Muscle of leg (tissue), 11 donors: ENCODE data around the gene PSME2. TPM values are rescaled to one million over a fixed set of nuclear protein-coding genes. Genes with fewer than 3 reads are reported as not detected.

Experiments
- DNase-seq: peaks from one replicate; pipeline ENCODE4 v3.0.0; 2013
- H3K27ac ChIP-seq: one replicate; pipeline ENCODE4 v1.5.1; 2013; ENCODE audit warnings: mild to moderate bottlenecking, low read length, control low read depth
- H3K27me3 ChIP-seq: one replicate; pipeline ENCODE4 v1.6.1; 2013; ENCODE audit warnings: low read length; ENCODE audit not compliant: control insufficient read depth, insufficient read depth
- H3K36me3 ChIP-seq: one replicate; pipeline ENCODE4 v1.6.1; 2013; ENCODE audit warnings: low read length; ENCODE audit not compliant: control insufficient read depth, insufficient read depth
- H3K4me1 ChIP-seq: one replicate; pipeline ENCODE4 v1.6.1; 2013; ENCODE audit warnings: low read length; ENCODE audit not compliant: control insufficient read depth, insufficient read depth
- H3K4me3 ChIP-seq: one replicate; pipeline ENCODE4 v1.5.1; 2013; ENCODE audit warnings: low read length, control low read depth
- H3K9me3 ChIP-seq: replicated peaks from 2 replicates; pipeline ENCODE4 v1.6.1; 2013; ENCODE audit warnings: low read depth, low read length; ENCODE audit not compliant: control insufficient read depth
- WGBS: methylation state at CpG from one replicate; pipeline ENCODE4 v1.1.5; 2013; ENCODE audit warnings: missing lambda C conversion rate; ENCODE audit not compliant: insufficient coverage; 5-methylcytosine and 5-hydroxymethylcytosine counted together
- polyA plus RNA-seq, 8 donors: library from polyadenylated mRNA; unstranded; fragments of 120-200 nt; gene quantifications; one replicate each; pipeline versions ENCODE4 v1.2.1 to v1.2.3, GENCODE V29; 2013; ENCODE audit warnings: inconsistent platforms in 1 of 8, low replicate concordance in 1 of 8; ENCODE audit not compliant: insufficient read length in 8 of 8, insufficient read depth in 1 of 8
- total RNA-seq: library from RNA; stranded (reverse); fragments of 120-200 nt; gene quantifications from one replicate; pipeline ENCODE4 v1.2.4, GENCODE V29; 2013

Gene PSME2
- total and polyA plus RNA-seq, 9 donors: 82.8 to 100 (median 94.6) TPM

- peaks cover 64% of the 10 kb centered on the region for H3K4me1 ChIP-seq
- H3K4me3 ChIP-seq: peak overlapping the region; percentile 95
- 2% methylated on average over 9 of the region's 9 CpGs for WGBS
- no peak for DNase-seq
- H3K27me3 ChIP-seq: no peaks in the 10 kb centered on the region
- no peaks in the 10 kb centered on the region for H3K9me3 ChIP-seq
- peak overlapping the region; percentile 90 for H3K27ac ChIP-seq
- H3K36me3 ChIP-seq: peaks cover 37% of the 10 kb centered on the region
Measured at GRCh38 chr14:24135584-24135833, 10.9 kb downstream of the PSME2 start.

- H3K4me1 ChIP-seq: peaks cover 60% of the 10 kb centered on the region
- no peak overlapping the region for H3K27ac ChIP-seq
- no CpG with 5 or more reads among the region's 1 CpG for WGBS
- H3K4me3 ChIP-seq: no peak overlapping the region
- no peaks in the 10 kb centered on the region for H3K9me3 ChIP-seq
- no peak for DNase-seq
- H3K27me3 ChIP-seq: no peaks in the 10 kb centered on the region
- H3K36me3 ChIP-seq: peaks cover 27% of the 10 kb centered on the region
Measured at GRCh38 chr14:24133735-24134134, 12.7 kb downstream of the PSME2 start.

- no CpG with 5 or more reads among the region's 2 CpGs for WGBS
- Histone ChIP-seq H3K27me3 (no peaks in the 10 kb centered on the region), H3K9me3 (no peaks in the 10 kb centered on the region), H3K4me1 (peaks cover 54% of the 10 kb centered on the region), H3K4me3 (peak overlapping the region; percentile 61), H3K36me3 (peaks cover 20% of the 10 kb centered on the region), H3K27ac (peak overlapping the region; percentile 90)
- no peak for DNase-seq
Measured at GRCh38 chr14:24132976-24133375, 13.4 kb downstream of the PSME2 start.

- Histone ChIP-seq H3K27me3 (no peaks in the 10 kb centered on the region), H3K4me3 (peak overlapping the region; percentile 61)
Measured at GRCh38 chr14:24132061-24132685, 14.2 kb downstream of the PSME2 start.

GRCh38 chr14:24131549-24131966 lies 14.9 kb downstream of the PSME2 start:
- DNase-seq: no peak
- Histone ChIP-seq H3K36me3 (peaks cover 7% of the 10 kb centered on the region), H3K4me3 (peak overlapping the region; percentile 61), H3K4me1 (peaks cover 43% of the 10 kb centered on the region), H3K27ac (peak overlapping the region; percentile 90), H3K9me3 (no peaks in the 10 kb centered on the region), H3K27me3 (no peaks in the 10 kb centered on the region)
- 53% methylated on average over 10 of the region's 15 CpGs for WGBS

More at GRCh38 chr14:24132061-24132685, 14.2 kb downstream of the PSME2 start:
- peaks cover 49% of the 10 kb centered on the region for H3K4me1 ChIP-seq
- H3K9me3 ChIP-seq: no peaks in the 10 kb centered on the region
- H3K27ac ChIP-seq: peak overlapping the region; percentile 90
- peaks cover 12% of the 10 kb centered on the region for H3K36me3 ChIP-seq
- 55% methylated on average over 24 of the region's 24 CpGs for WGBS
- DNase-seq: no peak

GRCh38 chr14:24130717-24131548 lies 15.5 kb downstream of the PSME2 start:
- Histone ChIP-seq H3K27me3 (no peaks in the 10 kb centered on the region), H3K36me3 (peaks cover 7% of the 10 kb centered on the region), H3K27ac (peak overlapping the region; percentile 90), H3K9me3 (no peaks in the 10 kb centered on the region), H3K4me1 (peaks cover 40% of the 10 kb centered on the region), H3K4me3 (peak overlapping the region; percentile 8)
- WGBS: 35% methylated on average over 4 of the region's 7 CpGs
- DNase-seq: peak; percentile 93

GRCh38 chr14:24130380-24130716 lies 16.1 kb downstream of the PSME2 start, which contains the start of gene FITM1:
FITM1 (plus strand) TSS chr14:24130659; CDS start chr14:24131564, 905 bp downstream.
- Histone ChIP-seq H3K9me3 (no peaks in the 10 kb centered on the region), H3K36me3 (peaks cover 7% of the 10 kb centered on the region), H3K27ac (peak within 1 kb of the TSS; percentile 90), H3K27me3 (no peaks in the 10 kb centered on the region), H3K4me3 (peak within 1 kb of the TSS; percentile 61), H3K4me1 (peaks cover 36% of the 10 kb centered on the region)
- WGBS: 86% methylated on average over 5 of the region's 5 CpGs
- no peak for DNase-seq

GRCh38 chr14:24129410-24129998 lies 16.9 kb downstream of the PSME2 start:
- Histone ChIP-seq H3K4me3 (no peak overlapping the region), H3K27ac (peak overlapping the region; percentile 29), H3K27me3 (no peaks in the 10 kb centered on the region), H3K36me3 (peaks cover 8% of the 10 kb centered on the region), H3K4me1 (peaks cover 34% of the 10 kb centered on the region), H3K9me3 (no peaks in the 10 kb centered on the region)
- DNase-seq: no peak
- 91% methylated on average over 6 of the region's 8 CpGs for WGBS

- no peaks in the 10 kb centered on the region for H3K9me3 ChIP-seq
- peaks cover 21% of the 10 kb centered on the region for H3K36me3 ChIP-seq
- DNase-seq: no peak
- 86% methylated on average over 1 of the region's 2 CpGs for WGBS
- H3K4me3 ChIP-seq: no peak overlapping the region
- H3K27me3 ChIP-seq: no peaks in the 10 kb centered on the region
- no peak overlapping the region for H3K27ac ChIP-seq
- peaks cover 27% of the 10 kb centered on the region for H3K4me1 ChIP-seq
Measured at GRCh38 chr14:24127673-24128072, 18.7 kb downstream of the PSME2 start.

- H3K4me3 ChIP-seq: no peak overlapping the region
- H3K27me3 ChIP-seq: no peaks in the 10 kb centered on the region
- DNase-seq: no peak
- H3K27ac ChIP-seq: no peak overlapping the region
- peaks cover 20% of the 10 kb centered on the region for H3K4me1 ChIP-seq
- no peaks in the 10 kb centered on the region for H3K9me3 ChIP-seq
- H3K36me3 ChIP-seq: peaks cover 24% of the 10 kb centered on the region
Measured at GRCh38 chr14:24126939-24127338, 19.5 kb downstream of the PSME2 start.
